ENCODE measurements around the gene UBA3.

UBA3 gene

GRCh38 chr3:69099576-69099975, 19.4 kb upstream of the UBA3 start:
- no peaks in the 10 kb centered on the region for H3K9me3 ChIP-seq (ENCODE audit: control insufficient read depth, insufficient read depth, low read length)
- H3K27ac ChIP-seq (ENCODE audit: low read depth, low read length), result no peak overlapping the region
- no peaks in the 10 kb centered on the region for H3F3A ChIP-seq (ENCODE audit: control insufficient read depth, insufficient read depth)
- peaks cover 3% of the 10 kb centered on the region for H3K4me1 ChIP-seq (ENCODE audit: control insufficient read depth, low read length)
- H4K20me1 ChIP-seq (ENCODE audit: control insufficient read depth, insufficient read depth, low read depth, low read length), result no peaks in the 10 kb centered on the region
- H3K79me2 ChIP-seq (ENCODE audit: control insufficient read depth, low read length), result no peaks in the 10 kb centered on the region
- no peak overlapping the region for H3K4me3 ChIP-seq (ENCODE audit: low read length)
- H3K27me3 ChIP-seq (ENCODE audit: control insufficient read depth, low read length), result no peaks in the 10 kb centered on the region
- TF ChIP-seq CTCF (IDR thresholded peaks at IDR 0.05; ENCODE audit: low read depth, low read length, poor library complexity, severe bottlenecking) (no peak), EZH2phosphoT487 (IDR thresholded peaks at IDR 0.05; ENCODE audit: borderline replicate concordance, low read length) (no peak)
- peaks cover 18% of the 10 kb centered on the region for H3K36me3 ChIP-seq (ENCODE audit: control insufficient read depth, low read length)
- no peaks in the 10 kb centered on the region for H3K9me2 ChIP-seq (replicated peaks; ENCODE audit: control insufficient read depth, low read length)
- no peak overlapping the region for H3K4me2 ChIP-seq (ENCODE audit: low read length)

- H3K79me2 ChIP-seq (ENCODE audit: control insufficient read depth, low read length), result no peaks in the 10 kb centered on the region
- no peak overlapping the region for H3K4me3 ChIP-seq (ENCODE audit: low read length)
- H3K4me2 ChIP-seq (ENCODE audit: low read length), result no peak overlapping the region
- H3K9me3 ChIP-seq (ENCODE audit: control insufficient read depth, insufficient read depth, low read length), result no peaks in the 10 kb centered on the region
- H3K36me3 ChIP-seq (ENCODE audit: control insufficient read depth, low read length), result peaks cover 9% of the 10 kb centered on the region; the same call in 1 of the 2 replicates
- no peaks in the 10 kb centered on the region for H3K27me3 ChIP-seq (ENCODE audit: control insufficient read depth, low read length)
- H3K9me2 ChIP-seq (replicated peaks; ENCODE audit: control insufficient read depth, low read length), result no peaks in the 10 kb centered on the region
- no peak overlapping the region for H3K27ac ChIP-seq (ENCODE audit: low read depth, low read length)
- H3K4me1 ChIP-seq (ENCODE audit: control insufficient read depth, low read length), result peaks cover 15% of the 10 kb centered on the region
- no peaks in the 10 kb centered on the region for H3F3A ChIP-seq (ENCODE audit: control insufficient read depth, insufficient read depth)
- no peak for TF ChIP-seq EZH2phosphoT487 (IDR thresholded peaks at IDR 0.05; ENCODE audit: borderline replicate concordance, low read length)
- TF ChIP-seq CTCF (IDR thresholded peaks at IDR 0.05; ENCODE audit: low read depth, low read length, poor library complexity, severe bottlenecking), result no peak
- no peaks in the 10 kb centered on the region for H4K20me1 ChIP-seq (ENCODE audit: control insufficient read depth, insufficient read depth, low read depth, low read length)
These were observed 17.4 kb upstream of the UBA3 start for GRCh38 chr3:69097407-69098086.

GRCh38 chr3:69096299-69096698, 16.1 kb upstream of the UBA3 start:
- TF ChIP-seq EZH2phosphoT487 (IDR thresholded peaks at IDR 0.05; ENCODE audit: borderline replicate concordance, low read length) (no peak), CTCF (IDR thresholded peaks at IDR 0.05; ENCODE audit: low read depth, low read length, poor library complexity, severe bottlenecking) (no peak)
- no peak overlapping the region for H3K4me3 ChIP-seq (ENCODE audit: low read length)
- no peaks in the 10 kb centered on the region for H3K9me3 ChIP-seq (ENCODE audit: control insufficient read depth, insufficient read depth, low read length)
- no peaks in the 10 kb centered on the region for H3K36me3 ChIP-seq (ENCODE audit: control insufficient read depth, low read length)
- no peak overlapping the region for H3K4me2 ChIP-seq (ENCODE audit: low read length)
- H4K20me1 ChIP-seq (ENCODE audit: control insufficient read depth, insufficient read depth, low read depth, low read length), result no peaks in the 10 kb centered on the region
- H3K4me1 ChIP-seq (ENCODE audit: control insufficient read depth, low read length), result peaks cover 27% of the 10 kb centered on the region
- no peak overlapping the region for H3K27ac ChIP-seq (ENCODE audit: low read depth, low read length)
- no peaks in the 10 kb centered on the region for H3K9me2 ChIP-seq (replicated peaks; ENCODE audit: control insufficient read depth, low read length)
- no peaks in the 10 kb centered on the region for H3F3A ChIP-seq (ENCODE audit: control insufficient read depth, insufficient read depth)
- H3K27me3 ChIP-seq (ENCODE audit: control insufficient read depth, low read length), result no peaks in the 10 kb centered on the region
- H3K79me2 ChIP-seq (ENCODE audit: control insufficient read depth, low read length), result no peaks in the 10 kb centered on the region
